GM20000 (cell line): ENCODE data around the gene LRRC23.
A peak's percentile ranks its signal among the peaks of the same experiment; 100 is the strongest.
"Not testable (repeated sequence)": the region's sequence is repeated elsewhere in the genome, so short reads cannot be mapped to it uniquely, and the experiment has no call there.

ENCODE experiments used
- DNase-seq: peaks from one replicate; pipeline ENCODE4 v3.0.0; 2012; ENCODE audit warnings: low spot score
- TF ChIP-seq, protein P1 (sequence below): IDR thresholded peaks from 2 replicates; pipeline ENCODE4 v1.5.1; 2012; ENCODE audit warnings: mild to moderate bottlenecking, control low read depth; ENCODE audit errors: extremely low read depth, missing control alignments

The LRRC23 gene

DNA sequence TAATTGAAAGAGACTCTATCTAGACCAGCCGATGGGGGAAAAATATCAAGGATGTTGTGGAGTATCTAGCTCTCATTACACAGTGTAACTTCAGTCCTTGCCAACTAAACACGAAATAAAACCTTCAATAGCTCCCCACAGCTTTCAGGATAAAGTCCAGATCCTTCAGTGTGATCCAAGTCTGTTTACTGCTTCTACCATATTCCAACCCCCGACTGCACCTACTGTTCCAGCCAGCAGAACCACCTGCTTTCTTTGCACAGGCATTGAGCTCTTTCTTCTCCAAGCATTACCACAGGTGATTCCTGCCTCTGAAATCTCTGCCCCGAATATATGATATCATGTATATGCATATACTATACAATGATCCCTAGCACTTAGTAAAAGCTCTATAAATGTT, 2.2 kb upstream of the LRRC23 start:
- TF ChIP-seq, protein P1, sequence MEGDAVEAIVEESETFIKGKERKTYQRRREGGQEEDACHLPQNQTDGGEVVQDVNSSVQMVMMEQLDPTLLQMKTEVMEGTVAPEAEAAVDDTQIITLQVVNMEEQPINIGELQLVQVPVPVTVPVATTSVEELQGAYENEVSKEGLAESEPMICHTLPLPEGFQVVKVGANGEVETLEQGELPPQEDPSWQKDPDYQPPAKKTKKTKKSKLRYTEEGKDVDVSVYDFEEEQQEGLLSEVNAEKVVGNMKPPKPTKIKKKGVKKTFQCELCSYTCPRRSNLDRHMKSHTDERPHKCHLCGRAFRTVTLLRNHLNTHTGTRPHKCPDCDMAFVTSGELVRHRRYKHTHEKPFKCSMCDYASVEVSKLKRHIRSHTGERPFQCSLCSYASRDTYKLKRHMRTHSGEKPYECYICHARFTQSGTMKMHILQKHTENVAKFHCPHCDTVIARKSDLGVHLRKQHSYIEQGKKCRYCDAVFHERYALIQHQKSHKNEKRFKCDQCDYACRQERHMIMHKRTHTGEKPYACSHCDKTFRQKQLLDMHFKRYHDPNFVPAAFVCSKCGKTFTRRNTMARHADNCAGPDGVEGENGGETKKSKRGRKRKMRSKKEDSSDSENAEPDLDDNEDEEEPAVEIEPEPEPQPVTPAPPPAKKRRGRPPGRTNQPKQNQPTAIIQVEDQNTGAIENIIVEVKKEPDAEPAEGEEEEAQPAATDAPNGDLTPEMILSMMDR = no peak
- DNase-seq = no peak

DNA sequence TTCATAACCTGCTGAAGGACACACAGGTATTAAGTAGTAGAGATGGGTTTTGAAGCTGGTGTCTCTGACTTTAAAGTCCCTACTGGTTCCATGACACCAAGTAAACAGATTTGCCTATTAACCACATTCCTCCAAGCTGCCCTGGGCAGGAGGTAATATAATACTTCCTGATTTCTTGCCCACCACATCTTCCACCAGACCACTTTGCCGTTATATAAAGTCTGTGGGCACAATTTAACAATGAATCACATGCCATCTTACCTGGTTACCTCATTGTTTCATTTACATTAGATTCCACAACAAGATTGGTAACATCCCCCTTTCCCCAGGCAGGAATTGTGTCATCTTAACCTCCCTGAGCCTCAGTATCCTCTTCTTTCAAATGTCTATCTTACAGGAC, 900 bp upstream of the LRRC23 start:
- TF ChIP-seq, protein P1 = no peak
- DNase-seq = no peak

DNA sequence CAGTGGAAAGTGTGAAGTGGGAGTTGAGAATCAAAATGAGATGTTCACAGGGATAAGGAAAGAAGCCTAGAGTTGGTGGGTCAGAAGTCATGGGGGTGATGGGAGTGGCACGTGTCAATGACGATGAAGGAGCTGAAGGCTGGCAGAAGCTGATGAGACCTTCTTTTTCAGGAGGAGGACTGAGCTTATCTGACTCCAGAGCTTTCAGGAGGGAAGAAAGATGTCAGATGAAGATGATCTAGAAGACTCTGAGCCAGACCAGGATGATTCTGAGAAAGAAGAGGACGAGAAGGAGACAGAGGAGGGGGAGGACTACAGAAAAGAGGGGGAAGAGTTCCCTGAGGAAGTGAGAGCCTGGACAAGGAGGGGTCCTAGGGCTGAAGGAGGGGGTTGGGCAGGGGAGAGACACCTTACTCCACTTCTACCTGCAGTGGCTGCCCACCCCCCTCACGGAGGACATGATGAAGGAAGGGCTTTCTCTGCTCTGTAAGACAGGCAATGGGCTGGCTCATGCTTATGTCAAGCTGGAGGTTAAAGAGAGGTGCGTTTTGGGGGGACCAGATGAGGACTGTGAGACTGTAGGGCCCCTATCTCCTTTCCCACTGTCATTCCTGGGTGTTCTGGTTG, 905 bp downstream of the LRRC23 start:
- TF ChIP-seq, protein P1 = no peak
- no peak for DNase-seq

DNA sequence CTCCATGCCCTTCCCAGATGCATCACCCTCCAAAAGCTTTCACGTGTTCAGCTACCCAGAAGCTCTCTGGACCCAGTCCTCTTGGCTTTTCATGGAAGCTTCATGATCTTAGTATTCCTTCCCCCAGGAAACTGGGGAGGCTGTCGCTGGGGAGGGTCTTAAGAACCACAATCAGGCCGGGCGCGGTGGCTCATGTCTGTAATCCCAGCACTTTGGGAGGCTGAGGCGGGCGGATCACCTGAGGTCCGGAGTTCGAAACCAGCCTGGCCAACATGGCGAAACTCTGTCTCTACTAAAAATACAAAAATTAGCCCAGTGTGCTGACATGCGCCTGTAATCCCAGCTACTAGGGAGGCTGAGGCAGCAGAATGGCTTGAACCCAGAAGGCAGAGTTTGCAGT, 3.5 kb downstream of the LRRC23 start:
- DNase-seq = not testable (repeated sequence)

DNA sequence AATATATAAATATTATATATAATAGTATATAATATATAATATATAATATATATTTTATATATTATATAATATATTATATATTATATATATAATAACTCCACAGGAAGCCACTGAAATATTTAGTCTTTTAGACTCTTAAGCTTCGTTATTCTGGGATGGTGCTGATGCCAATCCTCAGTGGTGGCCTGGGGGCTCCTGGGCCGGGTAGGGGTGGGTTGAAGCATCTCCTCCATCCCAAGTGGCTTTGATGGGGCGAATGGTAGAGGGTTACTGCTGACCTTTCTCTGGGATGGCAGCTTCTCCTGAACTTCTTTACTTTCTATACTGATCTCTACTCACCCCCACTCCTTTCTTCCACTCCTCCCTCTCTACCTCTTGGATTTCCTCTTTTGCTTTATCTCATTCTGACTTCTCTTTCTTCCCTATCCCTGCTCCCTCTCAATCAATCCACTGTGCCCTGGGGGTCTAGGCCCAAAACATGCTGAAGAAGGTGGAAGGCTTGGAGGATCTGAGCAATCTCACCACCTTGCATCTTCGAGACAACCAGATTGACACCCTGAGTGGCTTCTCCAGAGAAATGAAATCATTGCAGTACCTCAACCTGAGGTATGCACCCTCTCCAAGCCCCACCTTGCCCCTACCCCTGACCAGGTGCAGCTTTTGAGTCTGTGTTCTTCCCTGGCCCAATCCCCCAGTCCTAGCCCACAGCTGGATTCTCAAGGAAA, 5.0 kb downstream of the LRRC23 start:
- DNase-seq = no peak
- TF ChIP-seq, protein P1 = no peak

DNA sequence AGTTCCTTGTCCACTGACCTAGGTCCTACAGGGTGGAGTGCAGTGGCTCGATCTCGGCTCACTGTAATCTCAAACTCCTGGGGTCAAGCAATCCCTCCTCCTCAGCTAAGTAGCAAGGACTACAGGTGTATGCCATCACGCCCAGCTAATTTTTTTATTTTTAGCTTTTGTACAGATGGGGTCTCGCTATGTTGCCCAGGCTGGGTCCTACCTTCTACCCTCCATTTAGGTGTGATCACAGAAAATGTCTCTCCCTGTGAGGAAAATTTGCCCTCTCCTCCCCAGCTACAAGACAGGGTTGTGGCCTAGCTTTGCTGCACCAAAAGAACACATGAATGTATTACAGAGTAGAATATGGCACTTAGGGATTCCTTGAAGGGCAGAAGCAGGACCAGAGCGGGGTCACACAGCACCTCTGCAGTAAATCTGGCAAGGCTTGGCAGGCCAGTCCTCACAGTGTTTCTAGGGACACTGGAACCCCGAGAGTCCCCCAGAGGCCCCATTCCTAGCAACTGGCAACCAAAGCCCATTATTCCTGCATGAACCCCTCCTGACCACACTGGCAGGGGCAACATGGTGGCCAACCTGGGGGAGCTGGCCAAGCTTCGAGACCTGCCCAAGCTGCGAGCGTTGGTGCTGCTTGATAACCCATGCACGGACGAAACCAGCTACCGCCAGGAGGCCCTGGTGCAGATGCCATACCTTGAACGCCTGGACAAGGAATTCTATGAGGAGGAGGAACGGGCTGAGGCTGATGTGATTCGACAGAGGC, 7.7 kb downstream of the LRRC23 start:
- no peak for DNase-seq
- TF ChIP-seq, protein P1 = no peak

GRCh38 chr12:6914246-6914946, 9.8 kb downstream of the LRRC23 start, which contains the start of gene ENO2:
TSS of gene ENO2 (plus strand) at chr12:6914580. CDS start at chr12:6915833, 1,253 bp downstream.
- DNase-seq = peak; percentile 92
- TF ChIP-seq, protein P1 = no peak
